ENCODE data around the gene CPZ.

Gene CPZ

DNA sequence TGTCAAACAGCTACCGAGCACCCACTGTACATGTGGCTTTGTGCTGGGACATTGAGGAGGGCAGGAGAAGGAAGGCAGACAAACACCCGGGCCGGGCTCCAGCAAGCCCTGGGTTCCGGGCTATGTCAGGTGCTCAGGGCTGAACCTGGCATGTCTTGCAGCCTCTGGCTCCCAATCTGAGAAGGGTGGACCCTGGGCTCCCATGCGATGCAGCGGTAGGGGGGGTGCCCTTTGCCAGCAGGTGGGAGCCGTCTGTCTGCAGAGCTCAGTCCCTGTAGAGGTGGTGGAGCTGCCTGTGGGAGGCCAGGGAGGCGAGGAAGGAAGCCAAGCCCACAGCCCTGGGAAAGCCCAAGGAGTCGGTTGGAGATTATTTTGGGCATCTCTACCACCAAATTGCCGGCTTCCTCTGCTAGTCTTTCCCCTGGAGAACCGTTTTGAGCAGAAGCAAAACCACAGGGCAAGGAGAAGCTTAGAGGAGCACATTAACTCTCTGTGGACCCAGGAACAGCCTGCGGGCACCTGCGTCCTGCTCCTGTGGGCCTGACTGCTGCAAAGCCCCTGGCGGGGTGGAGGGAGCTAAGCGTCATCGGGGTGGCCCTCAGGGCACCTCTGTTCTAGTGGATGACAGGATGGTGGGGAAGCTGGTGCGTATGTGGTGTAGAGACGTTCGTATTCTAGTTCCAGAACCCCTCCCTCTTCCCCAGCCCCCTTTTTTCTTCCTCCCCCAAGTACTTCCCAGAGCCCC is 10.3 kb downstream of the CPZ start:
- Histone ChIP-seq H3K36me3 (ENCODE audit: control insufficient read depth, insufficient read depth, low read length) (no peaks in the 10 kb centered on the region), H3K27me3 (ENCODE audit: control insufficient read depth, insufficient read depth, low read length) (no peaks in the 10 kb centered on the region), H3K9me3 (ENCODE audit: control insufficient read depth, low read length) (no peaks in the 10 kb centered on the region), H3K4me1 (ENCODE audit: control insufficient read depth, insufficient read depth, low read length) (no peaks in the 10 kb centered on the region), H3K9ac (ENCODE audit: low read length) (no peak overlapping the region), H3K4me3 (ENCODE audit: low read length) (no peak overlapping the region)

DNA sequence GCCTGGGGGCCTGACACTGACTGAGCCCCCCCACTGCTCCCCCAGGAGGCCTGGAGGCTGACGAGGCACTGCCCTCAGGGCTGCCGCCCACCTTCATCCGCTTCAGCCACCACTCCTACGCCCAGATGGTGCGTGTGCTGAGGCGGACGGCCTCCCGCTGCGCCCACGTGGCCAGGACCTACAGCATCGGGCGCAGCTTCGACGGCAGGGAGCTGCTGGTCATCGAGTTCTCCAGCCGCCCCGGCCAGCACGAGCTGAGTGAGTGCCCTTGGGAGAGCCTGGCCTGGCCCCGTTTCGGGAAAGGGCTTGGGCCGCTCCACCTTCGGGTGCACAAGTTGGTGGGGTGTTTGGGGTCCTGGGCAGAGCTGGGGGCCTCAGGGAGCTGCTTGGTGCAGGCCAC is 11.4 kb downstream of the CPZ start:
- H3K27me3 ChIP-seq (ENCODE audit: control insufficient read depth, insufficient read depth, low read length) = no peaks in the 10 kb centered on the region

DNA sequence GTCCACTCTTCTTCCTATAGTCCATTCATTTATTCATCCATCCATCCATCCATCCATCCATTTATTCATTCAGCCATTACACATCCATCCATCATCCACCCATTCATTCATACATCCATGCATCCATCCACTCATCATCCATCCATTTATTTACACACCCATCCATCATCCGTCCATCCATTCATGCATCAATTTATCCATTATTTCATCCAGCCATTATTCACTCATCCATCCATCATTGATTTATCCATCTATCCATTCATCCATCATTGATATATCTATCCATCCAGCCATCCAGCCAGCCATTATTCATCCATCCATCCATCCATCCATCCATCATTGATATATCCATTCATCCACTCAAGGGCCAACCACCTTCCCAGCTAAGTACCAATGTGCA is 12.7 kb downstream of the CPZ start:
- Histone ChIP-seq H3K4me3 (ENCODE audit: low read length) (no peak overlapping the region), H3K9me3 (ENCODE audit: control insufficient read depth, low read length) (no peaks in the 10 kb centered on the region), H3K4me1 (ENCODE audit: control insufficient read depth, insufficient read depth, low read length) (no peaks in the 10 kb centered on the region), H3K9ac (ENCODE audit: low read length) (no peak overlapping the region), H3K36me3 (ENCODE audit: control insufficient read depth, insufficient read depth, low read length) (no peaks in the 10 kb centered on the region), H3K27me3 (ENCODE audit: control insufficient read depth, insufficient read depth, low read length) (no peaks in the 10 kb centered on the region)

More for the DNA sequence above, 11.4 kb downstream of the CPZ start:
- no peak overlapping the region for H3K9ac ChIP-seq (ENCODE audit: low read length)
- no peaks in the 10 kb centered on the region for H3K36me3 ChIP-seq (ENCODE audit: control insufficient read depth, insufficient read depth, low read length)
- H3K4me1 ChIP-seq (ENCODE audit: control insufficient read depth, insufficient read depth, low read length) = no peaks in the 10 kb centered on the region
- H3K4me3 ChIP-seq (ENCODE audit: low read length) = no peak overlapping the region
- no peaks in the 10 kb centered on the region for H3K9me3 ChIP-seq (ENCODE audit: control insufficient read depth, low read length)

DNA sequence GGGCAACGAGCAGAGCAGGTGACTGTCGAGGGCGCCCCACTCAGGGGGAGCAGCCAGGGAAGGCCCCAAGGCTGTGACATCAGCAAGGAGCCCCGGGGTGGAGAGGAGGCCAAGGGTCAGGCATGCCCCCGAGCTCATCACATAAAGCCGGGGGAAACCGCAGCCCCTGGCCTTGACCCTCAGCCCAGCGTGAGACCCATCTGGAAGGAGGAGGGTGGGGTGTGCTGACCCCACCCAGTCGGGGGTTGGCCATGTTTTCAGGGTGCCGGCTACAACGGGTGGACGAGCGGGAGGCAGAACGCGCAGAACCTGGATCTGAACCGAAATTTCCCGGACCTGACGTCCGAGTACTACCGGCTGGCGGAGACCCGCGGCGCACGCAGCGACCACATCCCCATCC is 13.9 kb downstream of the CPZ start:
- H3K9me3 ChIP-seq (ENCODE audit: control insufficient read depth, low read length) = no peaks in the 10 kb centered on the region
- H3K9ac ChIP-seq (ENCODE audit: low read length) = no peak overlapping the region
- H3K4me3 ChIP-seq (ENCODE audit: low read length) = no peak overlapping the region
- no peaks in the 10 kb centered on the region for H3K27me3 ChIP-seq (ENCODE audit: control insufficient read depth, insufficient read depth, low read length)
- H3K4me1 ChIP-seq (ENCODE audit: control insufficient read depth, insufficient read depth, low read length) = no peaks in the 10 kb centered on the region
- H3K36me3 ChIP-seq (ENCODE audit: control insufficient read depth, insufficient read depth, low read length) = no peaks in the 10 kb centered on the region

DNA sequence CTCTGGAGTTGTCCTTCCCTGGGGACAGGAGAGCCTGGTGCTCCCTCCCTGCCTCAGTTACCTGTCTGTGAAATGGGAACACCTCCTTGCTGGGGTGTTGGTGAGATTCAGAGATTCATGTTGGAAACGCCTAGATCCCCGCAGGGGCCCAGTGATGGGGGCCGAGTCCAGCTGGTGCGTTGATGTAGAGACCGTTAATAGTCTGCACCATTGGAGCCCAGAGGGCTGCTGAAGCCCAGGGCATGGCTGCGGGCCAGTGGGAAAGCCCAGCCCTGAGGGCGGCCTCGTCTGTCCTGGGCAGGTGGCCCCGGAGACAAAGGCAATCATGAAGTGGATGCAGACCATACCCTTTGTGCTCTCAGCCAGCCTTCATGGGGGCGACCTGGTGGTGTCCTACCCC is 14.4 kb downstream of the CPZ start:
- Histone ChIP-seq H3K27me3 (ENCODE audit: control insufficient read depth, insufficient read depth, low read length) (no peaks in the 10 kb centered on the region), H3K4me3 (ENCODE audit: low read length) (no peak overlapping the region), H3K9me3 (ENCODE audit: control insufficient read depth, low read length) (no peaks in the 10 kb centered on the region), H3K36me3 (ENCODE audit: control insufficient read depth, insufficient read depth, low read length) (no peaks in the 10 kb centered on the region), H3K9ac (ENCODE audit: low read length) (no peak overlapping the region), H3K4me1 (ENCODE audit: control insufficient read depth, insufficient read depth, low read length) (no peaks in the 10 kb centered on the region)

DNA sequence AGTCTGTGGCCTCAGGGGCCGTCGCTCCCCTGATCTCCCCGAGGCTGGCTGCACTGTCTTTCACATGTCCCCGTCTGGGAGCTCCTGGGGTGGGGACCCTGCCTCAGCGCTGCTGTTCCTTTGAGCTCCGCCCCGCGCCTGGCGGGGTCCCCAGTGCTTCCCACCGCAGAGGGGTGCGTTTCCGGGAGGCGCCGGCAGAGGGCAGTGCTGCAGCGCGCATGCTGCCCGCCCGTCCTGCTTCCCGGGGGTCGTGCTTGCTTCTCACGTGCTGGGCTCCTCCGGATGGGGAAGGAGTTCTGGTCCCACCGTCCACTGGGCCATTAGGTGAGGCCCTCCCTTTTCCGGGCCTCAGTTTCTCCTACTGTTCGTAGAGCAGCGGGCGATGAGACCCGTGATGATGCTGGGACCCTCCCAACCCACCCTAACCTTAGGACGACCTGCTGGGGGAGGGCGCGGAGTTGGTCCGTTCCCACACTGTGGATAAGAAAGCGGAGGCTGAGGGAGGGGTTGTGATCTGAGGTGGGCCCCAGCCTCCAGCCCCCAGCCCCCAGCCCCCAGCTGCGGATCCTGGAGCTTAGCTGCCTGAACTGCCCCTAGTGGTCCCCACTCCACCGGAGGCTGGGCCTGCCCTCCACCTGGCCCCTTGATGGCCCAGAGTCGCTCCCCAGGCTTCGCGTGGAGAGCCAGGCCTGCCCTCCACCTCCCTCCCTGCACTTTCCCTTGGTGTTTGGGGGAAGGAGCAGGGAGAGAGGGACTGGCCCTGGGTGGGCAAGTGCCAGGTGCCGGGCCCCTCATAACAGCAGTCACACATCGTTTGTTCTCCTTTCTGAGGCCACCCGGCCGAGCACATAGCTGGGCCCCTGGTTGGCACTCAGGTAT is 15.3 kb downstream of the CPZ start:
- no peaks in the 10 kb centered on the region for H3K27me3 ChIP-seq (ENCODE audit: control insufficient read depth, insufficient read depth, low read length)
- no peaks in the 10 kb centered on the region for H3K4me1 ChIP-seq (ENCODE audit: control insufficient read depth, insufficient read depth, low read length)
- no peak overlapping the region for H3K4me3 ChIP-seq (ENCODE audit: low read length)
- H3K9ac ChIP-seq (ENCODE audit: low read length) = no peak overlapping the region
- H3K9me3 ChIP-seq (ENCODE audit: control insufficient read depth, low read length) = no peaks in the 10 kb centered on the region
- no peaks in the 10 kb centered on the region for H3K36me3 ChIP-seq (ENCODE audit: control insufficient read depth, insufficient read depth, low read length)

DNA sequence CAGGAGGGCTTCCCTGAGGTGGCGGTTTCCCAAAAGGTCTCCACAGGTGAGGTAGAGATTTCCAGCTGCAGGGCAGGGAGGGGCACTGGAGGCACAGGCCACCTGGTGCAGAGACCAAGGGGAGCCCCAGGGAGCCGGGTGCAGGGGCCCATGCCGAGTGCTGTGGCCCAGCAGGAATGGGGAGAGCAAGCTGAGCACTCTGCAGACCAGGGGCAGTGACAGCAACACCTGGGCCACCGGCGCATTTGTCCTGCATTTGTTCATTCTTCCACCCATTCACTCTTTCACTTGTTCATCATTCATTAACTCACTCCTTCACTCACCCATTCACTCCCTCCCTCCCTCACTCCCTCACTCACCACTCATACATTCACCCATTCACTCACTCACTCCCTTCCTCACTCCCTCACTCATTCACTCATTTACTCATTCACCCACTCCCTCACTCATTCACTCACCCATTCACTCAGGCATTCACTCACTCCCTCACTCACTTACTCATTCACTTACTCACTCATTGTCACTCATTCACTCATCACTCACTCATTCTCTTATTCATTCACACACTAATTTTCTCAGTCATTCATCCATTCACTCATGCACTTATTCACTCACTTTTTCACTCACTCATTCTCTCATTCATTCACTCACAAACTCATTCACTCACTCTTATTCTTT is 16.3 kb downstream of the CPZ start:
- no peaks in the 10 kb centered on the region for H3K36me3 ChIP-seq (ENCODE audit: control insufficient read depth, insufficient read depth, low read length)

DNA sequence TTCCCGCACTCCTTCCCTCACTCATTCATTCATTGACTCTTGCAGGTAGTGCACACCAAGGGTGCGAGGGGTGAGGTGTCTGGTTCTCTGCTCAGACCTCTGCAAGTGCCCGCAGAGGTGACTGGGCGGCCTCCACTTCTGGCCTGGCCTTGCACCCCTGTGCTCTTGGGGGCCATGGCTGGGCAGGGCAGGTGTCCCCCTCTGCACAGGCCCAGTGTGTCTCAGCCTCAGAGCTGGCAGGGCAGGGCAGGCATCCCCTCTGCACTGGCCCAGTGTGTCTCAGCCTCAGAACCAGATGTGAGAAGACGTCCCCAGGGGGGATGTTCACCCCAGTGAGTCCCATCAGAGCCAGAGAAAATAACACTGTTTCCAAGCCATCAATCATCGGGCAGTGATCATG is 16.8 kb downstream of the CPZ start:
- Histone ChIP-seq H3K4me3 (ENCODE audit: low read length) (no peak overlapping the region), H3K36me3 (ENCODE audit: control insufficient read depth, insufficient read depth, low read length) (no peaks in the 10 kb centered on the region), H3K27me3 (ENCODE audit: control insufficient read depth, insufficient read depth, low read length) (no peaks in the 10 kb centered on the region), H3K9me3 (ENCODE audit: control insufficient read depth, low read length) (no peaks in the 10 kb centered on the region), H3K9ac (ENCODE audit: low read length) (no peak overlapping the region), H3K4me1 (ENCODE audit: control insufficient read depth, insufficient read depth, low read length) (no peaks in the 10 kb centered on the region)

More for the DNA sequence above, 16.3 kb downstream of the CPZ start:
- H3K27me3 ChIP-seq (ENCODE audit: control insufficient read depth, insufficient read depth, low read length) = no peaks in the 10 kb centered on the region
- H3K9ac ChIP-seq (ENCODE audit: low read length) = no peak overlapping the region
- H3K9me3 ChIP-seq (ENCODE audit: control insufficient read depth, low read length) = no peaks in the 10 kb centered on the region
- H3K4me3 ChIP-seq (ENCODE audit: low read length) = no peak overlapping the region
- no peaks in the 10 kb centered on the region for H3K4me1 ChIP-seq (ENCODE audit: control insufficient read depth, insufficient read depth, low read length)

DNA sequence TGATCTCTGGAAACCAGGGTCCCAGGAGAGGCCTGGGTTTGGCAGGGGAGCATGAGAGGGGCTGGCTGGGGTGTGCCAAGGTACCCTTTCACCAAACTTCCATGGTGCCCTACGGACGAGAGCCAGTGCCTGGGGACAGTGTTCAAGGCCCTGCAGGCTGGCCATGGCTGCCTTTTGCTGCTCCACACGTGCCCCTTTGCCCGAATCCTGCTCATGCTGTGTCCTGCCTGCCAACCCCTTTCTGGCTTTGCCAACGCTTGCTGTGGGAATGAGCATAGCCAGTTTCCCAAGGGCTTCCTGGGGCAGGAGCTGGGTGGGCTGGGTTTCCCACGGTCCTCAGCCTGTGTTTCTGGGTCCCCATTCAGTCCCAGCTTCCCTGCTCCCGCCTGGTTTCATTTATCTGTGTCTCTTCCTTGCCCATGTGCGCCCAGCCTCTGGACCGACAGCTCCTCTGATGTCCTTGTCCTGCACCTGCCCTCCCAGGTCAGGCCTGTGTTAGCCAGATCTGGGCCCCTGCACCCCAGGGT is 17.3 kb downstream of the CPZ start:
- H3K27me3 ChIP-seq (ENCODE audit: control insufficient read depth, insufficient read depth, low read length) = no peaks in the 10 kb centered on the region
- no peaks in the 10 kb centered on the region for H3K4me1 ChIP-seq (ENCODE audit: control insufficient read depth, insufficient read depth, low read length)
- no peaks in the 10 kb centered on the region for H3K9me3 ChIP-seq (ENCODE audit: control insufficient read depth, low read length)
- no peaks in the 10 kb centered on the region for H3K36me3 ChIP-seq (ENCODE audit: control insufficient read depth, insufficient read depth, low read length)
- no peak overlapping the region for H3K9ac ChIP-seq (ENCODE audit: low read length)
- H3K4me3 ChIP-seq (ENCODE audit: low read length) = no peak overlapping the region

DNA sequence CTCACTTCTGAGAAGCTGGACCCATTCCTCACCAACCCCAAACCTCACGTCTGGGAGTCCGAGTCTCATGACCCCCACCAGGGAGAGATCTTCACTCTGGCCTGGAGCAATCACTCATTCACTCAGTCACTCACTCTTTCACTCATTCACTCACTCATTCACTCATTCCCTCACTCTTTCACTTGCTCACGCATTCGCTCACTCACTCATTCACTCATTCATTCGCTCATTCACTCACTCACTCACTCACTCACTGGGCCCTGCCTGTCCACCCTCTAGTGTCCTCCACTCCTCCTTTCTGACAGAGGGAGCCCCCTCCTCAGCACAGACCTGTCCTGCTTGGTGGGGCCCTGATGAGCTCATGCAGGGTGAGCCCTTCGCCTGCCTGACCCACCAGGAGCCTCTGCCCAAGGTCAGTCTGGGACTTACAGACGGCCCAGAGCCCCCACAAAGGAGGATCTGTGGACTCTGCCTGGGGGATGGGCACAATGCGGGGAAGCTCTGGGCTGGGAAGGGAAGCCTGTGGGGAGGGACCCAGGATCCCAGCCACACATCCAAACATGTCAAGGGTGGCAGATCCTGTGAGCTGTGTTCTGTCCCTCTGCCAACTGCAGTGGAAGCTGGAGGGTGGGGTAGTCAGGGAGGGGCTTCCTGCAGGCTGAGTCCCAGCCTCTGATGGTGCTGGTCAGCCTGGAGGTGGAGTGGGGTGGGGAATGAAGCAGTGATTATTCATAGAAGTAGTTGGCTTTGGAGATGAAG is 18.5 kb downstream of the CPZ start:
- H3K4me3 ChIP-seq (ENCODE audit: low read length) = no peak overlapping the region
- no peaks in the 10 kb centered on the region for H3K27me3 ChIP-seq (ENCODE audit: control insufficient read depth, insufficient read depth, low read length)
- H3K9ac ChIP-seq (ENCODE audit: low read length) = no peak overlapping the region

DNA sequence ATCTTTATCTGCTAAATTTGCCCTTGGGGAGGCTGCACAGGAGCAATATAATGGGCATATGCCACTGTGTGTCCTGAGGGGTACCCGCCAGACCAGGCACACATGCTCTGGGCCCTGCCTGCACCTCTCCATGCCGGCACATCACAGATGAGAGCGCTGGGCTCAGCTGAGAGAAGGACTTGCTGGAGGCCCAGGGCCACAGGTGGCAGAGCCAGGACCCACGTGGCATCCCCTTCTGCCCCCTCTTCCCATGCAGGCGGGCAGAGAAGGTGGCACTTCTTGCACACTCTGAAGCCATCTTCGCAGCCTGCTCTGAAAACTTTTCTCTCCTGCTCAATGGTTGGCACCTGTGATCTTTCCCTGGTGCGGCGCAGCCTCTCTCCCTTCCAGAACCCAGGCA is 20.1 kb downstream of the CPZ start:
- Histone ChIP-seq H3K4me1 (ENCODE audit: control insufficient read depth, insufficient read depth, low read length) (no peaks in the 10 kb centered on the region), H3K9me3 (ENCODE audit: control insufficient read depth, low read length) (no peaks in the 10 kb centered on the region), H3K4me3 (ENCODE audit: low read length) (no peak overlapping the region), H3K27me3 (ENCODE audit: control insufficient read depth, insufficient read depth, low read length) (no peaks in the 10 kb centered on the region), H3K9ac (ENCODE audit: low read length) (no peak overlapping the region), H3K36me3 (ENCODE audit: control insufficient read depth, insufficient read depth, low read length) (no peaks in the 10 kb centered on the region)

More for the DNA sequence above, 18.5 kb downstream of the CPZ start:
- no peaks in the 10 kb centered on the region for H3K36me3 ChIP-seq (ENCODE audit: control insufficient read depth, insufficient read depth, low read length)
- H3K4me1 ChIP-seq (ENCODE audit: control insufficient read depth, insufficient read depth, low read length) = no peaks in the 10 kb centered on the region
- no peaks in the 10 kb centered on the region for H3K9me3 ChIP-seq (ENCODE audit: control insufficient read depth, low read length)

All from mucosa of stomach (tissue), 1 donor.